ENCODE results near the gene NAA50. TPM values are rescaled to one million over a fixed set of nuclear protein-coding genes. Genes with fewer than 3 reads are reported as not detected.

Gene NAA50
- total RNA-seq, 4 donors from 2014 or later: 90.5 to 171 (median 121) TPM

- no peak for DNase-seq
- TF ChIP-seq POLR2A (IDR thresholded peaks at IDR 0.05) (no peak), CTCF (IDR thresholded peaks at IDR 0.05) (no peak)
- intact Hi-C loops (cut with DNase I; ENCODE audit: low total_unique reads): no loop called here
- Histone ChIP-seq H3K9me3 (no peaks in the 10 kb centered on the region), H3K4me1 (peaks cover 0 to 14% of the 10 kb centered on the region in 2 donors), H3K27me3 (no peaks in the 10 kb centered on the region), H3K36me3 (no peaks in the 10 kb centered on the region), H3K4me3 (no peak overlapping the region), H3K27ac (no peak overlapping the region)
These were observed 5.1 kb upstream of the NAA50 start for GRCh38 chr3:113751141-113751540.

- DNase-seq: peak in 1 of 2 donors; percentile 16
- no peaks in the 10 kb centered on the region for H3K36me3 ChIP-seq
- peak overlapping the region; percentile 96 to 99 for H3K27ac ChIP-seq
- H3K4me1 ChIP-seq: peaks cover 5 to 20% of the 10 kb centered on the region in 2 donors
- intact Hi-C loops (cut with DNase I; ENCODE audit: low total_unique reads): no loop called here
- no peaks in the 10 kb centered on the region for H3K9me3 ChIP-seq
- no peak for TF ChIP-seq POLR2A (IDR thresholded peaks at IDR 0.05)
- no peak for TF ChIP-seq CTCF (IDR thresholded peaks at IDR 0.05)
- no peaks in the 10 kb centered on the region for H3K27me3 ChIP-seq
- H3K4me3 ChIP-seq: peak overlapping the region; percentile 89 to 98
These were observed 1.4 kb upstream of the NAA50 start for GRCh38 chr3:113747283-113748046.

GRCh38 chr3:113746548-113747282, 666 bp upstream of the NAA50 start, which contains the start of gene ATP6V1A:
Gene ATP6V1A, plus strand, starts transcription at chr3:113747035. Its CDS starts 31,719 bp downstream, at chr3:113778754.
- intact Hi-C loops (cut with DNase I; ENCODE audit: low total_unique reads): no loop called here
- H3K9me3 ChIP-seq: no peaks in the 10 kb centered on the region
- peak within 1 kb of the TSS; percentile 96 to 99 for H3K27ac ChIP-seq
- H3K27me3 ChIP-seq: no peaks in the 10 kb centered on the region
- DNase-seq: peak; percentile 86 to 94
- peak in 1 of 4 experiments; percentile 6 for TF ChIP-seq CTCF (IDR thresholded peaks at IDR 0.05)
- peak in 1 of 2 donors; percentile 32 for TF ChIP-seq POLR2A (IDR thresholded peaks at IDR 0.05)
- H3K4me3 ChIP-seq: peak within 1 kb of the TSS; percentile 89 to 98
- H3K4me1 ChIP-seq: peaks cover 5 to 20% of the 10 kb centered on the region in 2 donors
- H3K36me3 ChIP-seq: no peaks in the 10 kb centered on the region

GRCh38 chr3:113744941-113745755, 901 bp downstream of the NAA50 start:
- DNase-seq: peak; percentile 61 to 77
- intact Hi-C loops (cut with DNase I; ENCODE audit: low total_unique reads): no loop called here
- H3K36me3 ChIP-seq: no peaks in the 10 kb centered on the region
- H3K9me3 ChIP-seq: no peaks in the 10 kb centered on the region
- TF ChIP-seq CTCF (IDR thresholded peaks at IDR 0.05) (peak; percentile 50 to 65 (median 58)), POLR2A (IDR thresholded peaks at IDR 0.05) (peak in 1 of 2 donors; percentile 21)
- peak overlapping the region; percentile 89 to 98 for H3K4me3 ChIP-seq
- H3K4me1 ChIP-seq: peaks cover 5 to 20% of the 10 kb centered on the region in 2 donors
- peak overlapping the region; percentile 96 to 99 for H3K27ac ChIP-seq
- no peaks in the 10 kb centered on the region for H3K27me3 ChIP-seq
